M059J (cell line): ENCODE measurements around the gene TSPYL1. TPM values are rescaled to one million over a fixed set of nuclear protein-coding genes. Genes with fewer than 3 reads are reported as not detected.
"Not testable (repeated sequence)": the region's sequence is repeated elsewhere in the genome, so short reads cannot be mapped to it uniquely, and the experiment has no call there.

ENCODE experiments used
- DNase-seq: peaks from one replicate; pipeline ENCODE4 v3.0.0-alpha.2; 2012; ENCODE audit warnings: low read depth
- total RNA-seq: library from RNA; depleted of rRNA; stranded (reverse); fragments of >200 nt; shearing (Covaris generic); gene quantifications from 2 replicates; pipeline ENCODE4 v1.2.3, GENCODE V29; 2014; rRNA removed

The TSPYL1 gene
- total RNA-seq = 29.4 and 42.3 TPM in 2 replicates

- DNase-seq = peak; percentile 95
Measured at GRCh38 chr6:116279232-116280160, at the start of gene TSPYL1. TSPYL1 (minus strand) TSS chr6:116279930; CDS start chr6:116279830, 100 bp downstream.

- DNase-seq = no peak
Measured at GRCh38 chr6:116329156-116329555, 49.4 kb upstream of the TSPYL1 start.

GRCh38 chr6:116328528-116328903 lies 48.8 kb upstream of the TSPYL1 start:
- DNase-seq = no peak

- DNase-seq = no peak
Measured at GRCh38 chr6:116327803-116328527, 48.2 kb upstream of the TSPYL1 start.

- DNase-seq = no peak
Measured at GRCh38 chr6:116326996-116327395, 47.3 kb upstream of the TSPYL1 start.

GRCh38 chr6:116326181-116326671 lies 46.5 kb upstream of the TSPYL1 start:
- DNase-seq = no peak

- DNase-seq = not testable (repeated sequence)
Measured at GRCh38 chr6:116325634-116326132, 46.0 kb upstream of the TSPYL1 start.

GRCh38 chr6:116323863-116324262 lies 44.1 kb upstream of the TSPYL1 start:
- DNase-seq = no peak

- DNase-seq = not testable (repeated sequence)
Measured at GRCh38 chr6:116321933-116322332, 42.2 kb upstream of the TSPYL1 start.

- no peak for DNase-seq
Measured at GRCh38 chr6:116316772-116317467, 37.2 kb upstream of the TSPYL1 start.

- no peak for DNase-seq
Measured at GRCh38 chr6:116314878-116315277, 35.1 kb upstream of the TSPYL1 start.

GRCh38 chr6:116314218-116314617 lies 34.5 kb upstream of the TSPYL1 start:
- DNase-seq = peak; percentile 17

GRCh38 chr6:116313101-116313776 lies 33.5 kb upstream of the TSPYL1 start:
- peak; percentile 21 for DNase-seq

- DNase-seq = no peak
Measured at GRCh38 chr6:116309657-116310056, 29.9 kb upstream of the TSPYL1 start.

GRCh38 chr6:116309001-116309400 lies 29.3 kb upstream of the TSPYL1 start:
- DNase-seq = no peak

- no peak for DNase-seq
Measured at GRCh38 chr6:116307633-116308032, 27.9 kb upstream of the TSPYL1 start.

- no peak for DNase-seq
Measured at GRCh38 chr6:116307001-116307400, 27.3 kb upstream of the TSPYL1 start.

- DNase-seq = no peak
Measured at GRCh38 chr6:116304538-116305097, 24.9 kb upstream of the TSPYL1 start.

GRCh38 chr6:116301104-116301503 lies 21.4 kb upstream of the TSPYL1 start:
- DNase-seq = no peak

GRCh38 chr6:116300566-116300965 lies 20.8 kb upstream of the TSPYL1 start:
- DNase-seq = no peak

- DNase-seq = no peak
Measured at GRCh38 chr6:116298973-116299372, 19.2 kb upstream of the TSPYL1 start.
